ENCODE data around the gene MAP3K20.
A peak's percentile ranks its signal among the peaks of the same experiment; 100 is the strongest.
"Not testable (repeated sequence)": the region's sequence is repeated elsewhere in the genome, so short reads cannot be mapped to it uniquely, and the experiment has no call there.

Gene MAP3K20

DNA sequence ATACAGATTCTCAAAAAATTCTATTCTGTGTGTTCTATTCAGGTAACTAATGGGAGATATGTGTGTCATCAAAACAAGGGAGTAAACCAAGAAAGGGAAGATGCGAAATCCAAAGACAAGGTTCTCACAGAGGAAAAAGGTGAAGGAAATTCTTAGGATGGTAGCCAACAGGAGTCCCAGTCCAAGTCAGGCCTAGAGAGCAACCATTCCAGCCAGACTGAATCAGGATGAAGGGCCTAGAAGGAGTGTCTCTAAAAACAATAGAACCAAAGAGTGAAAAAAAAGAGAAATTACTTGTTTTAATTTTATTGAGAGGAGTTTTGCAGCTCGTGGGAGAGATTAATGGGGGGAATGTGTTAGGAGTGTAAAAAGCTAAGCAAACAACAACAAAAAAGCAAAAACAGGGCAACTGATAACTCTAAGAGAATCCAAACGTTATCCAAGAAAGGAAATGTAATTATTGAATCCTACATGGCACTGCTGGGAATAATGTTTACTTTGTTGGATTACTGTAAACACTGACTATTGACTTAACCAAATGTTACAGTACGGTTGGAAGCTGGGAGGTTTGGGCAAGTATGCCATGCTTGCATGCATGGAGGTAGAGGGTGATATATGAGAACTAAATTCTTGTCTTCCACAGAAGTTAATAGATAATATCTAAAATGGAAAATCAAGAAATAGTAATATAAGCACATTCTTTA, 12.3 kb downstream of the MAP3K20 start:
- DNase-seq: no peak

DNA sequence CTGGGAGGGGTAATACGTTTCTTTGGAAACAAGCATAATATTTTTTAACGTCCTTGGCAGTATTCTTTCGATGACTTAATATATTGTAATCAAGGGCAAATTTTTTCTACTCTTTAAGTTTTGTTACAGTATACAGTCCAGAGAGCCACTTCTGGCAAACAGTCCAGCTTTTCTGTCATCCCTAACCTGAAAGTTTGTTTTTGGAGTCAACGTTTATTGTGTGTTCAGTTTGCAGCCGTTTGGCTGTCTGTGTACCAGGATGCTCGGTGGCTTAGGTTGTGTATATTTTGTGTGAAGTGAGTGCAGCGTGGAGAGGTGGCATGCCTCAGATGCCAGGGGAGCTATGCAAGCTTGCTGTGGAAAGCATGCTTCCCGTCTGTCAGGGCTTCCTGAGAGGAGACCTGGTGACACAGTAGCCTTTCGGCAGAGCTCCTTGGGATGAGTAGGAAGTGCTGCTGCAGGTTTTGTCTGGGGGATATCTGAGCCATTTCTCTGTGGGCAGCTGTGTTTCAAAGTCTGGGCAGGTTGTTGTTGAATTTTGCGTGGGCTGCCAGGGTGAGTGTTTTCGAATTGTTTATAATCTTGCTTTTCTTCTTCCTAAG, 14.7 kb downstream of the MAP3K20 start:
- DNase-seq: peak; percentile 48

DNA sequence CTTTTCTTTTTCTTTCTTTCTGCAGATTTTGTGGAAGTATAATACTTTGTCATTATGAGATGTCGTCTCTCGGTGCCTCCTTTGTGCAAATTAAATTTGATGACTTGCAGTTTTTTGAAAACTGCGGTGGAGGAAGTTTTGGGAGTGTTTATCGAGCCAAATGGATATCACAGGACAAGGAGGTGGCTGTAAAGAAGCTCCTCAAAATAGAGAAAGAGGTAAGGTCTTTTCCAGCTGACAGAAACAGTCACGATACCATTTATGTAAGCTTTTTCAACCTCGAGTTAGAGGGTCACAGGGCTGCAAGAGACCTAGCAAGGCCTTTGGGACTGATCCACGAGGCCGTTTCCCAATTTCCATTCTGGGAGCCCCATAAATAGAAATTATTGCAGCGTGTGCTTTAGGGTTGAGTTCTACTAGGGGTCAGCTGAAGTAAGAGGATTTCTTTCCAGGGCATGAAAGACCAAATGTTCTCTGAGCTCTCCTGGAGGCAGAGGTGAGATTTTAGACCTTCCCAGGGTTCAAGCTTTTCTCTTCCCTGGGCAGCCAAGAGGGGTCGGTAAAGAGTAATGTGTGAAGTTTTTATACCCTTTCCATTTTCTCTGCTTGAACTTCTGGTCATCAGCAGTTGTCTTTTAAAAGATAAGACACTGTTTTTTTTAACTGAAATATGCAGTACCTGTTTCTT, 15.5 kb downstream of the MAP3K20 start:
- DNase-seq: no peak

DNA sequence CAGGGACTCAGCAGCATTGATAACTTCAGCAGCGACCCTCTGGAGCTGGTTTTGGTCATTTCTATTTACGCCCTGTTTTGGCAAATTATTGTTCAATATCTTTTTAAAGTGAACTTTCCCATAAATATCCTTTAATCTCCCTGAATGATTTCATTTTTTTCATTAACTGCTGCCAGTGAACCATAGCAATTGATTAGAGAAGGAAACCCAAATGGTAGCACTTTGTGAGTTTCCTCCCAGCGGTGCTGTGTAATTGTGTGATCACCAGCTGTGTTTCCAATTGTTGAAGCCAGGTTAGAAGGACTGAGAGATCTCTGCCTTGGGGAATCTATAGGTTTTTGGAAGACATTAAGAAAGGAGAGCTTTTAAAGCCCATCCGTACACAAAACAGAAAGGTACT, 16.3 kb downstream of the MAP3K20 start:
- DNase-seq: no peak

DNA sequence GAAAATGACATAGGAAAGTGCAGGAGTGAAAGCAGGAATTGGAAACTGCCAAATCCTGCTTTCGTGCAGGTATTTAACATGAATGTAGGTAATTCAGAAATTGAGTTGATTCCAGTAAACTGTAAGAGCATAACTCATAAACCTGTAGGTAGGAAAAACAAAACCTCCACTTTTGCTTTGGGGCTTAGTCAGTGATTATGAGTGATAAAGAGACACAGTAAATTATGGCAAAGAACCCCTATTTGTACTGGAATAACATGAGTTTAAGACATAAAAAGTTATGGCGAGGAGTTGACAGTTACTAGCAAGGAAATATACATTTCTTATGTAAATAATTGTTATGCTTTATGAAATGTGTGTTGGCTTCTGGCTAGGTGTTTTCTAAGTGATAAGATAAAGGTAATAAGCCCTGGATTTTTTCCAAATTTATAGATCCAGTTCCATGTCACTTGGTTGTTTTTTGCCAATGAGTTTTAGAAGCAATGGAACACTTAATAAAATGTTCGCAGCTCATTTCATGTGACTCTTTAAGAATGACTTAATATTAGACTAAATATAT, 17.3 kb downstream of the MAP3K20 start:
- no peak for DNase-seq

DNA sequence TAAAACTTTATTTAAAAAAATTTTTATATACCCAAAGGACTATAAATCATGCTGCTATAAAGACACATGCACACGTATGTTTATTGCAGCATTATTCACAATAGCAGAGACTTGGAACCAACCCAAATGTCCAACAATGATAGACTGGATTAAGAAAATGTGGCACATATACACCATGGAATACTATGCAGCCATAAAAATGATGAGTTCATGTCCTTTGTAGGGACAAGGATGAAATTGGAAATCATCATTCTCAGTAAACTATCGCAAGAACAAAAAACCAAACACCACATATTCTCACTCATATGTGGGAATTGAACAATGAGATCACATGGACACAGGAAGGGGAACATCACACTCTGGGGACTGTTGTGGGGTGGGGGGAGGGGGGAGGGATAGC, 18.0 kb downstream of the MAP3K20 start:
- not testable (repeated sequence) for DNase-seq

DNA sequence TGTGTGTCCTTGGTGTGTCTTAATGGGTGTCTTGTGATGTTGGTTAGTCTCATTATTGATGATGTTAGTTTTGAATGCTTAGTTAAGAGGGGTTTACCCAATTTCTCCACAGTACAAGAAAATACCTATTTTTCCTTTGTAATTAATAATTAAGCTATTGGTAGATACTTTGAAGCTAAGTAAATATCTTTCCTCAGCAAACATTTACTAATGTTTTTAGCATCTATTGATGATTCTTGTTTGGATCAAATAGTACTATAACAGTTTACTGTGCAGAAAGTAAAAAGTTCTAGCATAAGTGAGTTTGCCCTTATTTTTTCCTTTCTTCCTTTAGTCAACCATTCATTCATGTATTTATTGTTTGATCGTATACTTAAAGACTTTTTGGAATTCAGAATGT, 19.1 kb downstream of the MAP3K20 start:
- no peak for DNase-seq

DNA sequence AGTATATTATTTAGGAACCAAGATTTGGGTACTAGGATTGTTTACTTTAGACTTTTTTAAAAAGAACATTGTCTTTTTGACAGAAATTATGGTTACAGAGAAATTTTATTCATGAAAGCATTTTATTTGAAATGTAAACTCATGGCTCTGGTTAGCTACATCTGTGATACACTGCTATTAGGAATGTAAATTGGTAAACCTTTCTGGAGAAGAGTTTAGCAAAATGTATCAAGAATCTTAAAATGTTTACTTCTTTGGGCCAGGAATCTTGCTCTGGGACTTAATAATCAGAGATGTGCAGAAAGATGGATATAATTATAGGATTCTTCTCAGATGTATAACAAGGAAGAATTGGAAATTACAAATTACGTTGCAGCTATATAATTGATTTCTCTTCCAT, 19.7 kb downstream of the MAP3K20 start:
- no peak for DNase-seq

DNA sequence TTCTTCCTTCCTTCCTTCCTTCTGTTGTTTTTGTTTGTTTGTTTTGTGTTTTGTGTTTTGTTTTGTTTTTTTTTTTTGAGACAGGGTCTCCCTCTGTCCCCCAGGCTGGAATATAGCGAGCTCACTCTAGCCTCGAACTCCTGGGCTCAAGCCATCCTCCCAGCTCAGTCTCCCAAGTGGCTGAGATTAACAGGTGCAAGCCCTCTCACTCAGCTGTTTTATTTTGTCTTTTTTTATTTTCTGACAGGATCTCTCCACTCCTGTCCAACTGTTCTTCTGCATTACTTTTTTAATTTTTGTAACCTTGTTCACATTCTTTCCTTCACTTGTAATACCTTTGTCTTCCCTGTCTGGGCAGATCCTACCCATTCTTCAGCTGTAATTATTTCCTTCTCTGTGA, 23.6 kb downstream of the MAP3K20 start:
- no peak for DNase-seq

DNA sequence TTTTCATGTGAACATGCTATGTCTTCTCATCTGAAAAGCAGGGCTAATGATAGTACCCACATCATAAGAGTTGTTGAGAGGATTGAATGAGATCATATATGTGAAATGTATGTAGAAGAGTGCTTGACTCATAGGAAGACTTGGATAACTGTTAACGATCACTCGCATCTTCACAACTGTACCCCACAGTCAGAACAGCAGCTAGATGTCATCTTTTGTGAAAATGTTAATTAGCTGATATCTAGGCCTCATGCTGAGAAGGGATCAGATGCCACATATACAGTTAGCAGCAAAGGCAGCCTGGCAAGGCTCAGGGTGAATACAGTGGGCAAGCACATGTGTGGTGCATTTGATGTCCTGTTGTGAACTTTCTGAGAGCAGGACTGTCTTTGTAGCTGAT, 24.2 kb downstream of the MAP3K20 start:
- no peak for DNase-seq

DNA sequence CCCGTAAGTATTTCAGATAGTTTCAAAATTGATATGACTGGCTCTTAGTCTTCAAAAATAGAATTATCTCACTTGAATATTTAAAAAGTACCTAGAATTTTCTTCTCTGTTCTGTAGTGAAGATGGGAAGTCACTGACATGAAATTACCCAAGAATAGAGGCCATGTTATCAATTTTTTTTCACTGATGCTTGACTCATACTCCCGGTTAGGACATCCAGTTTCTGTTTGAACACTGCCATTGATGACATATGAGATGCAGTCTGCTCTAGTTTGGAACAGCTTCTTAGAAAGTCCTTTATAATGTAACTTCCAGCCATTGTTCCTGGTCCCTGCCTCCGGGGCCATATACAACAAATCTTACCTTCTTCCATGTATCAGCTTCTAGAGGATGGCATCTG, 26.0 kb downstream of the MAP3K20 start:
- no peak for DNase-seq

DNA sequence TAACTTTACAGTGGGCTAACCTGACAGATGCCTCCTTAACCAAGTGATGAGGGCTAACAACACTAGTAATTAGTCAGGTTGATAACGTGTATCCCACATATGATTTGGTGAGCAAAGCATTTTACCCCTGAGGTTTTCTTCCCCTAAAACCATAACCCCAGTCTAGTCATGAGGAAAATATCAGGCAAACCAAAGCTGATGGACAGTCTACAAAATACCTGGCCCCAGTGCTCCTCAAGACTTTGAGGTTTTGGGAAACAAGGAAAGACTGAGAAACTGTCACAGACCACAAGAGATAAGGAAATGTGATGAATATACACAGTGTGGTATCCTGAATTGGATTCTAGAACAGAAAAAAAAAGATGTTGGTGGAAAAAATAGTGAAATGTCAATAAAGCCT, 28.5 kb downstream of the MAP3K20 start:
- no peak for DNase-seq

DNA sequence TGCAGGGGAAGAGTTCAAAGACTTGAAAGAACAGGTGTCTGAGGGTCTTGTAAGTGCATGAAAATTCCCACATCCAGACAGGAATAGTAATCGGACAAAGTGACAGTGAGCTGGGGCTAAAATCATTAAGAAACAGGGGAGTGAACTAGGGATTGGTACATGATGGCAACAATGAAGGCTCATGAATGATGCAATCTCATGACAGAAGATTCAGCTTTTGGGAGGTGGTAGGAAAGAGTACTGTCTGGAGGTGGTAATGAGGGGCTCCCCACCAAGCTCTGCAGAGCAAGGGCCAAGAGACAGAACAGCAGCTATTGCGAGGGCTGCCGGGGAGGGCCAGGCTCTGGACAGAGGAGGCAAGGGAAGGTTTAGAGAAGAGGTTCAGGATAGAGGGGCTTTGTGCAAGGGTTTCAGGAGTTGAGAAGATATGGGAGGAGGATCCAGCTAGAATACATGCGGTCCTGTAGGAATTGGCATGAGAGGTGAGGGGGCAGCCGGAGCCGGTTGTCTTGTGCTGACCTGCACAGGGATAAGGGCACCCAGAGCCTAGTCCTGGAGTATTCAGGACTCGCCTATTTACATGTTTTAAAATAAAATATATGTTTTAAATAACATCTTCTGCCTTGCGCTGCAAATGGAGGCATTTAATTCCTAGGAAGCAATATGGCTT, 31.4 kb downstream of the MAP3K20 start:
- DNase-seq: no peak

DNA sequence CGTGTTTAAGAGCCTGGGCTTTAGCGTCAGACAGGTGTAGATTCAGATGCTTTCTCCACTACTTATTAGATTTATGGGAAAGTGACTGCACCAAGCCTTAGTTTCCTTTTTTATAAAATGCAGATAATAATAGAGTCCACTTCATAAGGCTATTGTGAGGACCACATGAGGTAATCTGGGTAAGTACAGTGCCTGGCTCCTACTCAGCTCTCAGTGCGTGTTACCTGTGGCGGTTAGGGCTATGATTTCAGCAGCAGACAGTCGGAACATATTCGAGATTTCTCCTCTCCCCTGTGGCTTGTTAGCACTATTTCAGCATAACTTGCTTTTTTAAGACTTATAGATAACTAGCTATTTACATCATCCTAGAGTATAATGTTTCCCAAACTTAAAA, 32.0 kb downstream of the MAP3K20 start:
- no peak for DNase-seq

DNA sequence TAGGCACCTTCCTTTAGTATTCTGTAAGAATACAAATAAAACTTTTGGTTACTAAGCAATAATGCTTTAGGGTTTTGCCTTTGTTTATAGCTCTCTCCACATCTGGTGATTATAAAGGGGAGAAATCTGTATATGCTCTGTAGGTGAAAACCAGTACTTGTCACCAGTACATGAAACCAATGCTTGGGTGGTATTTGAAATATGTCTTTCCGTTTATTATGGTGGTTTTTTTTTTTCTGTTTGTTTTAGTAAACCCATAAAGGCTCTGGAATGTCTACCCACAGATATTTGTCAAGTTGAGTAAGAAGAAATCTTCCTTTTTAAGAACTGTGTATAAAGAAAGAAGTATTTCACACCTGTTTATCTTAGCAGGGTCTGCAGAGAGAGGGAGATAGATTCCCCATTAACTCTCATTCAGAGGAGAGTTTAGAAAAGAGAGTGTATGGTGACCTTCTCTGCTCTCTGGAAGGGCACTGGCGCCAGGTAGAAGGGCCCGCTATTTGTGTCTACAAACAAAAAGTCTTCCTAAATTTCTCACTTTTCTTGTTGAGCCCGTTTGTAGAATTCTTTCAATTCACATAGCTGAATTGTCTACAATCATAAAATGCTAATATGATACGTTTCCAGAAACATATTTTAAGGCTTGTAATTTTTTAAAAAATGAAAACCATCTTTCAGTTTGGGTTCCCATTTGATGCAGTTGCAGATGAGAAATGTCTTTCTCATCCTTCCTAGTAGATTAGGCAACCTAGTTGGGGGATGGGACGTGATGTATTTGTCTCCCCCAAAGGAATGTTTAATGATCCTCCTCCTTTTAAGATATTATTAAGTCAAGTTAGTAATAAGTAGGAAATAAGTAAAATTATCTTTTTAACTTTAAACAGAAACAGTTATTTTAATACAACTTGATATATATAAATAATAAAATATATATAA, 33.9 kb downstream of the MAP3K20 start:
- peak; percentile 89 for DNase-seq

DNA sequence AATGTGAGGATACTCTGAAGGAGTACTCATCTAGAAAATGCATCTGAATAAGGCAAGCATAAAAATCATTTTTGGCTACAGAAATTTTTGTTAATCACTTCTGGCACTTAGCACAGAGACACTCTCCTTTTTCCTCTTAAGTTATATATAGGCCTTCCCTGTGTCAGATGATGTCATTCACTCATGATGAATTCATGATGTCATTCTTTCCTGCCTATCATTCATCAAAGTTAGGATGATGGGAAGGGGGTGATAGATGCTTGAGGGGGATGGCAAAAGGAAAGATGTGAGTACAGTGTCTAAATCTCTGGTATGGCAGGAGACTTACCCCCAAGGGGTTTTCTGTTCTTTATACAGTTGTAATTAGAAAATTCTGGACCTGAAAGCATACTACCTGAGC, 42.0 kb downstream of the MAP3K20 start:
- no peak for DNase-seq

DNA sequence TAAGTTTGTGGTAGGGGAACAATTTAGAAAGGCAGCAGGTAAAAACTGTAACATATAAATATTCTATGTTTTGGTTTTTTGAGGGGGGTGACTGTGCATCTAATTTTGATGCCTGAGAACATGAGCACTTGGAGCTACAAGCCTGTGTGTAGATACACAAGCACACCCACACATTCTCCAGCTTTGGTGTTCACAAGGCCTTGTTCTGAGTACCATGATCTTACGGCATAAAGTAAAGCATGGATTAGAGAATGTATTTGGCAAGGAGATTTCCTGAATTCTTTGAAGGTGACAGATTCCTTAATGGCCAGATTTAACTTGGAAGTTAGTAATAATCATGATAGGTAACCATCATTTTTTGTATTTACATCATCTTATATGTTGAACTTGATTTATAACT, 42.7 kb downstream of the MAP3K20 start:
- peak; percentile 51 for DNase-seq

DNA sequence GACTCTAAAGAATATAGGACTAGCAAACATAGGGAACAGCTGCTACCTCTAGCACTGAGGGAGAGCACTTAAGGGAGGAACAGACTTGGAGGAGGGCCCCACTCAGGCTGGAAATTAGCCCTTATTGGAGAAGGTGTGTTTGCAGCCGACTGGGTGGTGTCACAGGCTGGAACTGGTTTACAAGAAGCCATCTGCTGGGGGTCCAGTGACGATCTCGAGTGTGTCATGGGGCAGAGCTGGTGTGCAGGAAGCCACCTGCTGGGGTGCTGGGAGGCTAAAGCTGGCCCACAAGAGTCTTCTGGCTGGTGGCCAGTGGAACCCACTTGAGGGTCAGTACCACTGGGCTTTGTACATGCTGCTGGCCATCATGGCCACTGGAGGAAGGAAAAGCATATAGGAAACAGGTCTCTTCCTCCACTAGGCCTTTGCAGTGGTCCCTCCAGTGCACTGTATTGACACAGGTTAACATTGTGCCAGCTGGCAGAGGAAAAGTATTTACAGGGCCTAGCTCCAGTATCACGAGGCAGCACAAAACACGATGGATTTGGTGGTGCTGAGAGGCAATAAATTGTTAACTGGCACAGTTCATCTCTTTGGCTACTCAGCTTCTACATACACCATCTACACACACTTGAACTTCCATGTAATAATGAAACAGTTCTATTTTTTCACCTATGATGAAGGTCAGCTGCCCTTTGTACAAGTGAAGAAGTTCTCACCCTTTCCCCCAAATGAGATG, 43.6 kb downstream of the MAP3K20 start:
- DNase-seq: no peak

DNA sequence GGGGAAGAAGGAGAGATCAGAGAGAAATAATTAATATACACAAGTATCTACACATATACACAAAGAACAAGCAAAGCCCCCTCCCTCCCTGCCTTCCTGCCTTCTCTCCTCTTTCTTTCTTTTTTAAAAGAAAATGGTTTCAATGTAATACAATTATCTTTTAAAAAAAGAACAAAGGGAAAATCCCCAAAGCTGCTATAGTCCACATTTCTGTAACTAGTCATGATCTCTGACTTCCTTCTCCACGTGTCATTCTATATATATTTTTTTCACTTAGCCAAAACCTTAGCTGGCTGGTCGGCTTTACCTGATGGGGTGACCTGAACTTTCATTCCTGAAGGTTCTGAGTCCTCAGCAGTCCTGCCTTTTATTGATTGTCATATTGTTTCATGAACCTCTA, 44.3 kb downstream of the MAP3K20 start:
- no peak for DNase-seq

DNA sequence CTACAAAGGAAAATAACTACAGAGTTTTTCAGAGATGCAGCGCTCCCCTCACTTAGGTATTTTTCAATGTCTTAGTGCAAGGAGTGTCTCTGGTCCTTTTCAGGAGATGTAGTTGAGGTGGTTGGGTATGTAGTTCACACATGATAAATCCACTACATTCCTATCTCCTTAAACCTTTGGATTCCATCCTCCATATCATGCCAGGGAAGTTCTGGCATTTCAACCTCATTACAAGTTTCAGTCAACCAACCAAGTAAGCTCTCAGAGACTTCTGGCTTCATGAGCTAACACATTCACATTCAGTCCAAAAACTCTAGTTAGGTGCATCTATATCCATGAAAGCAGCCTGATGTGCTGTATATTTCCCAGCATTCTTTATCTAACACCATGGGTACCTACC, 47.3 kb downstream of the MAP3K20 start:
- peak; percentile 47 for DNase-seq

DNA sequence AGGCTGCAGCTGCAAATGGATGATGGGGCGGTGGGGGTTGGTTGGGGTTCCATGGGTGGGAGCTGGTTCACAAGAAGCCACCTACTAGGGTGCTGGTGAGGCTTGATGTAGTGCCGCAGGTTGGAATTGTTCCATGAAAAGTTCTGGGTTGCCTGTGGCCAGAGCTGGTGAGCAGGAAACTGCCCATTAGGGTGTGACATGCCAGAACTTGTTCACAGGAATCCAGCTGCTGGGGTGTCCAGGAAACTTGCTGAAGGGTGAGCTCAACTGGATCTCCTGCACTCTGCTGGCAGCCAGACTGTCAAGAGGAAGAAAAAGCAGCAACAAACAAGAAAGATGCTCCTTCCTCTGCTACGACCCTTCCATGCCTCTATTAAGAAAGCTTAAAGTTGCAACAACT, 48.8 kb downstream of the MAP3K20 start:
- no peak for DNase-seq

Data from fibroblast of skin of abdomen (primary cell).